IMR-90 (cell line): ENCODE data around the gene QDPR.

Source experiments
- BHLHE40 ChIP-seq: fragments of 150-350 bp; IDR thresholded peaks from 2 replicates; pipeline ENCODE4 v1.6.1; 2016; ENCODE audit warnings: mild to moderate bottlenecking, low read depth, low read length
- CHD1 ChIP-seq: IDR thresholded peaks from 2 replicates; pipeline ENCODE4 v1.6.1; 2012; ENCODE audit warnings: low read depth, low read length, improper control_type of control experiment
- FOS ChIP-seq: fragments of 150-350 bp; IDR thresholded peaks from 2 replicates; pipeline ENCODE4 v1.6.1; 2016; ENCODE audit warnings: low read depth, low read length
- MAFK ChIP-seq: IDR thresholded peaks from 2 replicates; pipeline ENCODE4 v1.6.1; 2012; ENCODE audit warnings: low read depth, low read length, improper control_type of control experiment
- MXI1 ChIP-seq: IDR thresholded peaks from 2 replicates; pipeline ENCODE4 v1.6.1; 2012; ENCODE audit warnings: low read depth, mild to moderate bottlenecking, low read length, moderate library complexity, borderline replicate concordance
- NFE2L2 ChIP-seq: fragments of 150-350 bp; IDR thresholded peaks from 2 replicates; pipeline ENCODE4 v1.6.1; 2016; ENCODE audit warnings: low read depth, mild to moderate bottlenecking, low read length
- POLR2A ChIP-seq: IDR thresholded peaks from 2 replicates; pipeline ENCODE4 v1.6.1; 2012; ENCODE audit warnings: mild to moderate bottlenecking, low read depth, low read length
- RAD21 ChIP-seq: IDR thresholded peaks from 2 replicates; pipeline ENCODE4 v1.6.1; 2012; ENCODE audit warnings: low read length, improper control_type of control experiment
- RCOR1 ChIP-seq: IDR thresholded peaks from 2 replicates; pipeline ENCODE4 v1.6.1; 2012; ENCODE audit warnings: mild to moderate bottlenecking, low read length, improper control_type of control experiment; ENCODE audit not compliant: insufficient replicate concordance
- SMC3 ChIP-seq: fragments of 150-350 bp; IDR thresholded peaks from 2 replicates; pipeline ENCODE4 v1.6.1; 2016; ENCODE audit warnings: low read depth, mild to moderate bottlenecking, antibody characterized with exemption, low read length, moderate library complexity
- TF ChIP-seq, protein P1 (sequence below): conservative IDR thresholded peaks from 2 replicates; pipeline ENCODE4 v1.5.1; 2012; ENCODE audit warnings: mild to moderate bottlenecking, low read depth, low read length, improper control_type of control experiment
- TF ChIP-seq, protein P2 (sequence below): fragments of 150-350 bp; IDR thresholded peaks from 2 replicates; pipeline ENCODE4 v1.6.1; 2017; ENCODE audit warnings: mild to moderate bottlenecking, antibody characterized with exemption, low read length, low read depth

DNA sequence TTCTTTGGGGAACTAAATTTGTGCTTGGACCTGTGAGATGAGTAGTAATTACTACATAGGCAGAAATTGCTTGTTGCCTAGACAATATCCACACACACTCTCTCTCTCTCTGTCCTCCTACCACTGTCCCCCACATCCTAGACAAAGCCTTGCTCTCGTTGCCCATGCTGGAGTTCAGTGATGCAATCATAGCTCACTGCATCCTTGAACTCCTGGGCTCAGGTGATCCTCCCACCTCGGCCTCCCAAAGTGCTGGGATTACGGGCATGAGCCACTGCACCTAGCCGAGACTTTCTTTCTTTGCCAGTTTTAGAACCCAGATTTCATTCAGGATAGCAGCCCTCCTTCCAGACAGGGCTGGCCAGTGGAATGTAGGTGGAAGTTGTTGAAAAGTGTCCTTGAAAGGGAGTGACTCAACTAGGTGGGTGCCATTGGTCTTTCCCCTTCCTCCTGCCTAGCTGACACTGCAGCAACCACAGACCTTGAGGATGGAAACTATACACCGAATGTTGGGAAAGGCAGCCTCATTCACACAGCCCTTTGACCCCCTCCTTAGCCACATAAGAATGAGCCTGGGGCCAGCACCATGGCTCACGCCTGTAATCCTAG, 48.3 kb upstream of the QDPR start:
- TF ChIP-seq, protein P1, sequence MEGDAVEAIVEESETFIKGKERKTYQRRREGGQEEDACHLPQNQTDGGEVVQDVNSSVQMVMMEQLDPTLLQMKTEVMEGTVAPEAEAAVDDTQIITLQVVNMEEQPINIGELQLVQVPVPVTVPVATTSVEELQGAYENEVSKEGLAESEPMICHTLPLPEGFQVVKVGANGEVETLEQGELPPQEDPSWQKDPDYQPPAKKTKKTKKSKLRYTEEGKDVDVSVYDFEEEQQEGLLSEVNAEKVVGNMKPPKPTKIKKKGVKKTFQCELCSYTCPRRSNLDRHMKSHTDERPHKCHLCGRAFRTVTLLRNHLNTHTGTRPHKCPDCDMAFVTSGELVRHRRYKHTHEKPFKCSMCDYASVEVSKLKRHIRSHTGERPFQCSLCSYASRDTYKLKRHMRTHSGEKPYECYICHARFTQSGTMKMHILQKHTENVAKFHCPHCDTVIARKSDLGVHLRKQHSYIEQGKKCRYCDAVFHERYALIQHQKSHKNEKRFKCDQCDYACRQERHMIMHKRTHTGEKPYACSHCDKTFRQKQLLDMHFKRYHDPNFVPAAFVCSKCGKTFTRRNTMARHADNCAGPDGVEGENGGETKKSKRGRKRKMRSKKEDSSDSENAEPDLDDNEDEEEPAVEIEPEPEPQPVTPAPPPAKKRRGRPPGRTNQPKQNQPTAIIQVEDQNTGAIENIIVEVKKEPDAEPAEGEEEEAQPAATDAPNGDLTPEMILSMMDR = no peak
- TF ChIP-seq POLR2A = no peak
- TF ChIP-seq, protein P2, sequence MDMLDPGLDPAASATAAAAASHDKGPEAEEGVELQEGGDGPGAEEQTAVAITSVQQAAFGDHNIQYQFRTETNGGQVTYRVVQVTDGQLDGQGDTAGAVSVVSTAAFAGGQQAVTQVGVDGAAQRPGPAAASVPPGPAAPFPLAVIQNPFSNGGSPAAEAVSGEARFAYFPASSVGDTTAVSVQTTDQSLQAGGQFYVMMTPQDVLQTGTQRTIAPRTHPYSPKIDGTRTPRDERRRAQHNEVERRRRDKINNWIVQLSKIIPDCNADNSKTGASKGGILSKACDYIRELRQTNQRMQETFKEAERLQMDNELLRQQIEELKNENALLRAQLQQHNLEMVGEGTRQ = no peak
- no peak for TF ChIP-seq RAD21
- no peak for TF ChIP-seq NFE2L2
- no peak for TF ChIP-seq BHLHE40
- TF ChIP-seq FOS = no peak
- TF ChIP-seq RCOR1 = no peak
- no peak for TF ChIP-seq CHD1
- no peak for TF ChIP-seq MXI1
- no peak for TF ChIP-seq SMC3
- TF ChIP-seq MAFK = no peak
